GOT3 (cell line): ENCODE data around the gene LRFN5.
"Not testable (repeated sequence)": the region's sequence is repeated elsewhere in the genome, so short reads cannot be mapped to it uniquely, and the experiment has no call there.

Source experiments
- DNase-seq: peaks from one replicate; lab custom pipeline; 2025; ENCODE audit warnings: mixed read lengths; lab: John Stamatoyannopoulos, UW

LRFN5 gene

GRCh38 chr14:41606532-41607303 is at the start of gene LRFN5:
Gene LRFN5 (plus strand): TSS chr14:41606876.
- no peak for DNase-seq

GRCh38 chr14:41558490-41558889 is 48.2 kb upstream of the LRFN5 start:
- no peak for DNase-seq

GRCh38 chr14:41566864-41567263 is 39.8 kb upstream of the LRFN5 start:
- not testable (repeated sequence) for DNase-seq

GRCh38 chr14:41568979-41569378 is 37.7 kb upstream of the LRFN5 start:
- DNase-seq = no peak

GRCh38 chr14:41570415-41571155 is 36.1 kb upstream of the LRFN5 start:
- no peak for DNase-seq

GRCh38 chr14:41586237-41586636 is 20.4 kb upstream of the LRFN5 start:
- DNase-seq = no peak

GRCh38 chr14:41597647-41598046 is 9.0 kb upstream of the LRFN5 start:
- no peak for DNase-seq

GRCh38 chr14:41599805-41600385 is 6.8 kb upstream of the LRFN5 start:
- not testable (repeated sequence) for DNase-seq

- DNase-seq = no peak
Measured at GRCh38 chr14:41604721-41605531, 1.8 kb upstream of the LRFN5 start.

- DNase-seq = no peak
Measured at GRCh38 chr14:41605550-41606281, 960 bp upstream of the LRFN5 start.

GRCh38 chr14:41606282-41606531 is 469 bp upstream of the LRFN5 start:
- DNase-seq = no peak

- no peak for DNase-seq
Measured at GRCh38 chr14:41607304-41607775, 664 bp downstream of the LRFN5 start.

GRCh38 chr14:41607966-41608663 is 1.4 kb downstream of the LRFN5 start:
- no peak for DNase-seq

GRCh38 chr14:41608681-41609390 is 2.2 kb downstream of the LRFN5 start:
- no peak for DNase-seq

- DNase-seq = no peak
Measured at GRCh38 chr14:41609704-41610183, 3.1 kb downstream of the LRFN5 start.

GRCh38 chr14:41615011-41615595 is 8.4 kb downstream of the LRFN5 start:
- no peak for DNase-seq

- no peak for DNase-seq
Measured at GRCh38 chr14:41623736-41624135, 17.1 kb downstream of the LRFN5 start.

GRCh38 chr14:41629876-41630275 is 23.2 kb downstream of the LRFN5 start:
- DNase-seq = no peak

GRCh38 chr14:41634286-41634685 is 27.6 kb downstream of the LRFN5 start:
- no peak for DNase-seq
